GM06990 (cell line): ENCODE results near the gene AHNAK2.
"Not testable (repeated sequence)": the region's sequence is repeated elsewhere in the genome, so short reads cannot be mapped to it uniquely, and the experiment has no call there.

Experiments
- DNase-seq: peaks from one replicate; pipeline ENCODE4 v3.0.0-alpha.2; 2011; ENCODE audit not compliant: insufficient read length; ENCODE audit errors: extremely low read depth
- H3K27me3 ChIP-seq: replicated peaks from 2 replicates; pipeline ENCODE4 v1.6.0; 2011; ENCODE audit warnings: low read length; ENCODE audit not compliant: control insufficient read depth, insufficient read depth
- H3K36me3 ChIP-seq: 2 replicates; pipeline ENCODE4 v1.5.1; 2011; ENCODE audit warnings: low read length; ENCODE audit not compliant: control insufficient read depth, insufficient read depth
- H3K4me3 ChIP-seq: replicated peaks from 2 replicates; pipeline ENCODE4 v1.5.1; 2011; ENCODE audit warnings: low read depth, mild to moderate bottlenecking, control low read depth, low read length
- TF ChIP-seq, protein P1 (sequence below): IDR thresholded peaks from 2 replicates; pipeline ENCODE4 v1.5.1; 2011; ENCODE audit warnings: low read length, control low read depth, mild to moderate bottlenecking, inconsistent platforms; ENCODE audit not compliant: insufficient read depth, poor library complexity, severe bottlenecking

Gene AHNAK2

DNA sequence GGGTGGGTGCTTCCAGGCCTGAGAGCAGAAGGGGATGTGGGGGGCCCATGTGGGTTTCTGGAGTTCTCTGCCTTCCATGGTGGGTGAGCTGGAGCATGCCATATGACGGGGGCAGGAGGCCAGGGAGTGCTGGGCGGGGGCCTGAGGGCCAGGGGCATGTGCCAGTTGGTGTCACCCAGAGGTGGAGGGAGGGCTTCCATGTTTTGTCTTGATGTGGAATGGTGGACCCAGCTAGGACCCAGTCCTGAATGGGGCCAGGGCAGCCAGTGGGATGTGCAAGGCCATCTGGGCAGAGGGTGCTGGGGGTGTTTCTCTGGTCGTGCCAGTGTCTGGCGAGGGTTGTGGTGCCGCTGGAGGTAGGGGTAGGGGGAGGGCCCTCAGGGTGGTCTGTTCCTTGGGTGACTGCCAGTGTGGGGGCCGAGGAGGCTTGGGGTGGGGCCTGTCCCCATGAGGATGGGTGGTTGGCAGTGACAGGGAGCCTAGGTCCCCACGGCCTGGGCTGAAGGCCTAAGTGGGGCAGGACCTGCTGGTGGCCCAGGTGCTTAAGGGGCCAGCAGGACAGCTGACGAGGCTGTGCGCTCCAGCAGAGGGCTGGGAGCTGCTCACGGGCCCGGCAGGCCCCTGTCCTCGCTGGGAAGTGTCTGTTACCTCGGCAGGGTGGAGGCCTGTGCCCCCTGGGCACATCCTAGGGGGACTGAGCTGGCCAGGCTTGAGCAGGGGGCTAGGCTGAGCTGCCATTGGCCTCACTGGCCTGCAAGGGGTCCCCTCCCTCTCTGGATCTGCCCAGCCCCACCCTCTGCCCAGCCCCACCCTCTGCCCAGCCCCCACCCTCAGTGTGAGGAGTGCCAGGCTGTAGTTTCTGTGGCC, 86.3 kb downstream of the AHNAK2 start:
- TF ChIP-seq, protein P1, sequence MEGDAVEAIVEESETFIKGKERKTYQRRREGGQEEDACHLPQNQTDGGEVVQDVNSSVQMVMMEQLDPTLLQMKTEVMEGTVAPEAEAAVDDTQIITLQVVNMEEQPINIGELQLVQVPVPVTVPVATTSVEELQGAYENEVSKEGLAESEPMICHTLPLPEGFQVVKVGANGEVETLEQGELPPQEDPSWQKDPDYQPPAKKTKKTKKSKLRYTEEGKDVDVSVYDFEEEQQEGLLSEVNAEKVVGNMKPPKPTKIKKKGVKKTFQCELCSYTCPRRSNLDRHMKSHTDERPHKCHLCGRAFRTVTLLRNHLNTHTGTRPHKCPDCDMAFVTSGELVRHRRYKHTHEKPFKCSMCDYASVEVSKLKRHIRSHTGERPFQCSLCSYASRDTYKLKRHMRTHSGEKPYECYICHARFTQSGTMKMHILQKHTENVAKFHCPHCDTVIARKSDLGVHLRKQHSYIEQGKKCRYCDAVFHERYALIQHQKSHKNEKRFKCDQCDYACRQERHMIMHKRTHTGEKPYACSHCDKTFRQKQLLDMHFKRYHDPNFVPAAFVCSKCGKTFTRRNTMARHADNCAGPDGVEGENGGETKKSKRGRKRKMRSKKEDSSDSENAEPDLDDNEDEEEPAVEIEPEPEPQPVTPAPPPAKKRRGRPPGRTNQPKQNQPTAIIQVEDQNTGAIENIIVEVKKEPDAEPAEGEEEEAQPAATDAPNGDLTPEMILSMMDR: no peak
- H3K27me3 ChIP-seq: no peaks in the 10 kb centered on the region; the same call in 1 of the 2 replicates
- DNase-seq: peak; percentile 6
- no peaks in the 10 kb centered on the region for H3K36me3 ChIP-seq
- H3K4me3 ChIP-seq: no peak overlapping the region

DNA sequence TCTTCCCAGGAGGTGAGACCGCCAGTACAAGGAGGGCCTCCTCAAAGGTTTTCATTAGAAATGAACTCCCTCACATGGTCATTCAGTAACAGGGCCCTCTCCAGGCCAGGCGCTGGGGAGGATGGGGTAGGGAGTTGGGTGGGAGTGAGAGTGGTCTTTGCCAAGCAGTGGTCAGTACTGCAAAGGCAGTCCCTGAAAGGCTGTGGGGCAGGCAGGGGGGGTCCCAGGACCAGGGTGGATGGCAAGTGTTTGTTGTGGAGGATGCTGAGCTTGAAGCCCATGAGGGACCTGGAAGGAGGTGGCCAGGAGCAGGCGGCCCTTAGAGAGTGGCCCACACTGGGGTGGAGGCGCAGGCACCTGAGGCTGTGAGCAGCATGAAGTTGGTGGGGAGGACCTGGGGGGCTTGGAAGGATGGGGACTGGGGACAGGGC, 87.0 kb downstream of the AHNAK2 start:
- TF ChIP-seq, protein P1: no peak
- H3K27me3 ChIP-seq: no peaks in the 10 kb centered on the region; the same call in 1 of the 2 replicates
- no peak overlapping the region for H3K4me3 ChIP-seq
- peak; percentile 11 for DNase-seq
- no peaks in the 10 kb centered on the region for H3K36me3 ChIP-seq

DNA sequence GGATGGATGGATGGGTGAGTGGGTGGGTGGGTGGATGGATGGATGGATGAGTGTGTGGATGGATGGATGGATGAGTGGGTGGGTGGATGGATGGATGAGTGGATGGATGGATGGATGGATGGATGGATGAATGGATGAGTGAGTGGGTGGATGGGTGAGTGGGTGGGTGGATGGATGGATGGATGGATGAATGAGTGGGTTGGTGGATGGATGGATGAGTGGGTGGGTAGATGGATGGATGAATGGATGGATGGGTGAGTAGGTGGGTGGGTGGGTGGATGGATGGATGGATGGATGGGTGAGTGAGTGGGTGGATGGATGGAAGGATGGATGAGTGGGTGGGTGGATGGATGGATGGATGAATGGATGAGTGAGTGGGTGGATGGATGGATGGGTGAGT, 87.9 kb downstream of the AHNAK2 start:
- not testable (repeated sequence) for H3K4me3 ChIP-seq, H3K27me3 ChIP-seq, H3K36me3 ChIP-seq, DNase-seq

DNA sequence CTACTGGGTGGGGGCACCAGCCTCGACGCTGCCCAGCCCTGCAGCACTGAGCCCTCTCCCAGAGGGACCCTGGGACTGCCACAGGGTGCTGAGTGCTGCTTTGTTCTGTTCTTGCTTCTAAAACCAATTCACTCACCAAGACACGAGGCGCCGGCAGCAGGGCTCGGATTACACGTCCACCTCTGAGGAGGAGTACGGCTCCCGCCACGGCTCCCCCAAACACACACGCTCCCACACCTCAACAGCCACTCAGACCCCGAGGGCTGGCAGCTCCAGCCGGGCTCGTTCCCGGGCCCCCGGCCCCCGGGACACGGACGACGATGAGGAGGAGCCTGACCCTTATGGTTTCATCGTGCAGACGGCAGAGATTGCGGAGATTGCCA, 88.8 kb downstream of the AHNAK2 start:
- TF ChIP-seq, protein P1: no peak
- DNase-seq: peak; percentile 3
- Histone ChIP-seq H3K4me3 (no peak overlapping the region), H3K27me3 (no peaks in the 10 kb centered on the region; the same call in 1 of the 2 replicates), H3K36me3 (no peaks in the 10 kb centered on the region)

DNA sequence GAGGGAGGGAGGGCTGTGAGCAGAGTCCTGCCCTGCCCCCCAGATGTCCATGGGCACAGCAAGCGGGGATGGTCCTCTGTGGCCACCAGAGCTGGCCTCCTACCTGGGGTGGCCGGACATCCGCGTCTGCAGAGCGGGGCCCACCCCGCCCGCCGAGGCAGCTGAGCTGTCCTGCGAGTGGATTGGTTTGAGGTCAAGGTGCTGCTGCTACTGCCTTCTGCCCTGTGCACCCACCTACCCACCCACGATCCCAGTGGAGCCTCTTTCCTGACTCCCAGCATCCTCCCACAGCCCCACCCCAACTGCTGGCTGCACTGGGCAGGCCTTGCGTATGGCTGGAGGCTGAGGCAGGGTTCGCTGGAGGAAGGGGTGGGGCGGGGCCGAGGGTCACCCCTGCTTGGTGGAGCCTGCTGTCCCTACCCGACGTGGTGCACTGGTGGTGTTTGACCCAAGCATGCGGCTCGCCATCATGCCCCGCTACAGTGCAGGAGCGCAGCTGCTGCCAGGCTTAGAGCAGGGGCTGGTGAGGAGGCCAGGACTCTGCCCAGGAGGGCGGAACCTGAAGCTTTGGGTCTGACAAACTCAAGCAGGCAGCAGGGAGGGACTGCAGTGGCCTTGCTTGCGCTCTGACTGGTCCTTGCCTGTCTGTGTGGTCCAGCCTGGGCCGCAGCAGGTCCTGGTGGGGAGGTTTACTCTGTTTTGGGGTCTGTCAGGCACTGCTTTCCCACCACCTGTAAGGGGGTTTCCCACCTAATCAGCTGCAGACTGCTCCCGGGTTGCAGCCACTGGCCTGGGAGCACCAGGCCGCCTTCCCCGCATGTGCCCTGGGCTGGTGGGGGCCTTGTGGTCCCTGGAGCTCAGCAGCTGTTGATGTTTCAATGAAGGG, 89.4 kb downstream of the AHNAK2 start:
- DNase-seq: peak; percentile 7
- no peaks in the 10 kb centered on the region; the same call in 1 of the 2 replicates for H3K27me3 ChIP-seq
- H3K4me3 ChIP-seq: no peak overlapping the region
- H3K36me3 ChIP-seq: no peaks in the 10 kb centered on the region
- TF ChIP-seq, protein P1: no peak
